Neural progenitor cell (in vitro differentiated cells): Measurements from ENCODE around the gene CCDC78. TPM values are rescaled to one million over a fixed set of nuclear protein-coding genes. Genes with fewer than 3 reads are reported as not detected.

ENCODE experiments used
- DNase-seq: peaks from one replicate; pipeline ENCODE4 v3.0.0-alpha.2; 2016; ENCODE audit warnings: low spot score
- H2AFZ ChIP-seq: fragments of 200-600 bp; sonication (generic); replicated peaks from 2 replicates; pipeline ENCODE4 v1.6.1; 2016; ENCODE audit warnings: antibody characterized with exemption
- H3F3A ChIP-seq: fragments of 200-600 bp; sonication (generic); 2 replicates; pipeline ENCODE4 v1.6.1; 2016; ENCODE audit warnings: antibody characterized with exemption, low read depth
- H3K27ac ChIP-seq: fragments of 200-600 bp; sonication (generic); 2 replicates; pipeline ENCODE4 v1.5.1; 2016; ENCODE audit warnings: mild to moderate bottlenecking
- H3K27me3 ChIP-seq: fragments of 200-600 bp; sonication (generic); 2 replicates; pipeline ENCODE4 v1.6.1; 2016; ENCODE audit warnings: mild to moderate bottlenecking, moderate library complexity
- H3K36me3 ChIP-seq: fragments of 200-600 bp; sonication (generic); 2 replicates; pipeline ENCODE4 v1.5.1; 2016
- H3K4me1 ChIP-seq: fragments of 200-600 bp; sonication (generic); 2 replicates; pipeline ENCODE4 v1.6.1; 2016; ENCODE audit warnings: mixed run types
- H3K4me2 ChIP-seq: fragments of 200-600 bp; sonication (generic); 2 replicates; pipeline ENCODE4 v1.6.1; 2016
- H3K4me3 ChIP-seq: fragments of 200-600 bp; sonication (generic); 2 replicates; pipeline ENCODE4 v1.5.1; 2016
- H3K79me2 ChIP-seq: fragments of 200-600 bp; sonication (generic); 2 replicates; pipeline ENCODE4 v1.6.1; 2016; ENCODE audit warnings: low read depth
- H3K9ac ChIP-seq: fragments of 200-600 bp; sonication (generic); 2 replicates; pipeline ENCODE4 v1.6.1; 2016
- H3K9me3 ChIP-seq: fragments of 200-600 bp; sonication (generic); 2 replicates; pipeline ENCODE4 v1.5.1; 2016; ENCODE audit warnings: low read depth
- H4K20me1 ChIP-seq: fragments of 200-600 bp; sonication (generic); 2 replicates; pipeline ENCODE4 v1.6.1; 2016; ENCODE audit warnings: low read depth
- H3K27ac Mint-ChIP-seq: 3 replicates; pipeline ENCODE4 v1.8.0; 2021; ENCODE audit warnings: mixed read lengths
- H3K27me3 Mint-ChIP-seq: 2 replicates; pipeline ENCODE4 v1.8.0; 2022; ENCODE audit warnings: low read depth, mild to moderate bottlenecking, inconsistent platforms, moderate library complexity, mixed read lengths; ENCODE audit not compliant: insufficient read depth
- H3K36me3 Mint-ChIP-seq: 3 replicates; pipeline ENCODE4 v1.8.0; 2021; ENCODE audit warnings: mixed read lengths
- H3K4me1 Mint-ChIP-seq: 3 replicates; pipeline ENCODE4 v1.8.0; 2021; ENCODE audit warnings: mixed read lengths
- H3K4me3 Mint-ChIP-seq: 3 replicates; pipeline ENCODE4 v1.8.0; 2021; ENCODE audit warnings: mild to moderate bottlenecking, moderate library complexity, mixed read lengths
- H3K9me3 Mint-ChIP-seq: 3 replicates; pipeline ENCODE4 v1.8.0; 2020; ENCODE audit warnings: mixed read lengths
- EZH2 ChIP-seq: fragments of 200-600 bp; sonication (generic); IDR thresholded peaks from 2 replicates; pipeline ENCODE4 v1.6.1; 2017; ENCODE audit warnings: antibody characterized with exemption, mild to moderate bottlenecking, moderate library complexity
- EZH2phosphoT487 ChIP-seq: fragments of 200-600 bp; sonication (generic); IDR thresholded peaks from 2 replicates; pipeline ENCODE4 v1.6.1; 2017; ENCODE audit warnings: antibody characterized with exemption
- total RNA-seq: library from RNA; depleted of rRNA; stranded (reverse); fragments of >200 nt; gene quantifications from 2 replicates; pipeline ENCODE4 v1.2.3, GENCODE V29; 2015; ENCODE audit warnings: low replicate concordance
- TF ChIP-seq, protein P1 (sequence below): fragments of 200-600 bp; sonication (generic); IDR thresholded peaks from 2 replicates; pipeline ENCODE4 v1.5.1; 2017; ENCODE audit warnings: antibody characterized with exemption, mild to moderate bottlenecking

Gene CCDC78
- total RNA-seq, 1 donor from 2014 or later, result 0.67 TPM

- Mint-ChIP-seq H3K27ac (no peak overlapping the region), H3K27me3 (peaks cover 6% of the 10 kb centered on the region), H3K9me3 (no peaks in the 10 kb centered on the region), H3K36me3 (no peaks in the 10 kb centered on the region), H3K4me1 (peaks cover 4% of the 10 kb centered on the region), H3K4me3 (no peak overlapping the region)
- Histone ChIP-seq H3K27me3 (no peaks in the 10 kb centered on the region), H2AFZ (no peak overlapping the region), H3K4me2 (no peak overlapping the region), H3K79me2 (no peaks in the 10 kb centered on the region), H3K9me3 (no peaks in the 10 kb centered on the region), H3K4me3 (no peak overlapping the region), H4K20me1 (no peaks in the 10 kb centered on the region), H3F3A (no peaks in the 10 kb centered on the region), H3K27ac (no peak overlapping the region), H3K4me1 (peaks cover 3% of the 10 kb centered on the region), H3K36me3 (no peaks in the 10 kb centered on the region), H3K9ac (no peak overlapping the region)
- TF ChIP-seq, protein P1, sequence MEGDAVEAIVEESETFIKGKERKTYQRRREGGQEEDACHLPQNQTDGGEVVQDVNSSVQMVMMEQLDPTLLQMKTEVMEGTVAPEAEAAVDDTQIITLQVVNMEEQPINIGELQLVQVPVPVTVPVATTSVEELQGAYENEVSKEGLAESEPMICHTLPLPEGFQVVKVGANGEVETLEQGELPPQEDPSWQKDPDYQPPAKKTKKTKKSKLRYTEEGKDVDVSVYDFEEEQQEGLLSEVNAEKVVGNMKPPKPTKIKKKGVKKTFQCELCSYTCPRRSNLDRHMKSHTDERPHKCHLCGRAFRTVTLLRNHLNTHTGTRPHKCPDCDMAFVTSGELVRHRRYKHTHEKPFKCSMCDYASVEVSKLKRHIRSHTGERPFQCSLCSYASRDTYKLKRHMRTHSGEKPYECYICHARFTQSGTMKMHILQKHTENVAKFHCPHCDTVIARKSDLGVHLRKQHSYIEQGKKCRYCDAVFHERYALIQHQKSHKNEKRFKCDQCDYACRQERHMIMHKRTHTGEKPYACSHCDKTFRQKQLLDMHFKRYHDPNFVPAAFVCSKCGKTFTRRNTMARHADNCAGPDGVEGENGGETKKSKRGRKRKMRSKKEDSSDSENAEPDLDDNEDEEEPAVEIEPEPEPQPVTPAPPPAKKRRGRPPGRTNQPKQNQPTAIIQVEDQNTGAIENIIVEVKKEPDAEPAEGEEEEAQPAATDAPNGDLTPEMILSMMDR, result no peak
- TF ChIP-seq EZH2, result no peak
- no peak for TF ChIP-seq EZH2phosphoT487
- no peak for DNase-seq
Measured at GRCh38 chr16:766820-767640, 40.8 kb upstream of the CCDC78 start.

DNA sequence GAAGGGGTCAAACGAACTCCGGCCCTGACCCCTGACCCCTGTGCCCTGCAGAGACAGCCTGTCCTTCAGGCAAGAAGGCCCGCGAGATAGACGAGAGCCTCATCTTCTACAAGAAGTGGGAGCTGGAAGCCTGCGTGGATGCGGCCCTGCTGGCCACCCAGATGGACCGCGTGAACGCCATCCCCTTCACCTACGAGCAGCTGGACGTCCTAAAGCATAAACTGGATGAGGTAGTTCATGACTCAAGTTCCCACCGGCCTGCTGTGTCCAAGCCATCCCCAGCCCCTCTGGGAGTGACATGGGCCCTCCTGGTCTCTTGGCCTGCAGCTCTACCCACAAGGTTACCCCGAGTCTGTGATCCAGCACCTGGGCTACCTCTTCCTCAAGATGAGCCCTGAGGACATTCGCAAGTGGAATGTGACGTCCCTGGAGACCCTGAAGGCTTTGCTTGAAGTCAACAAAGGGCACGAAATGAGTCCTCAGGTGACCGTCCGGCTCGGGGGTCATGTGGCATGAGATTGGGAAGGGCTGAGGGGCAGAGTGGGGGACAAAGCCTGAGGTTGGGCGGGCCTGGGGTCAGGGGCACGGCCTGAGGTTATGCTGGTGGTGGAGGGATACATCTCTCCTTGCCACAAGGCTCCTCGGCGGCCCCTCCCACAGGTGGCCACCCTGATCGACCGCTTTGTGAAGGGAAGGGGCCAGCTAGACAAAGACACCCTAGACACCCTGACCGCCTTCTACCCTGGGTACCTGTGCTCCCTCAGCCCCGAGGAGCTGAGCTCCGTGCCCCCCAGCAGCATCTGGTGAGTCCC, 40.0 kb upstream of the CCDC78 start:
- no peak for TF ChIP-seq EZH2phosphoT487
- TF ChIP-seq EZH2, result no peak
- TF ChIP-seq, protein P1, result no peak
- Mint-ChIP-seq H3K36me3 (no peaks in the 10 kb centered on the region), H3K9me3 (no peaks in the 10 kb centered on the region), H3K4me1 (peaks cover 4% of the 10 kb centered on the region), H3K4me3 (peak overlapping the region; percentile 18), H3K27me3 (peaks cover 6% of the 10 kb centered on the region), H3K27ac (no peak overlapping the region)
- Histone ChIP-seq H3K4me1 (peaks cover 6% of the 10 kb centered on the region), H3K9me3 (no peaks in the 10 kb centered on the region), H3K4me2 (no peak overlapping the region), H3K27me3 (no peaks in the 10 kb centered on the region), H3K4me3 (no peak overlapping the region), H2AFZ (no peak overlapping the region), H3K27ac (no peak overlapping the region), H4K20me1 (no peaks in the 10 kb centered on the region), H3K36me3 (no peaks in the 10 kb centered on the region), H3F3A (no peaks in the 10 kb centered on the region), H3K9ac (no peak overlapping the region), H3K79me2 (no peaks in the 10 kb centered on the region)
- no peak for DNase-seq

GRCh38 chr16:765488-765865, 39.2 kb upstream of the CCDC78 start:
- no peaks in the 10 kb centered on the region for H3K9me3 Mint-ChIP-seq
- no peaks in the 10 kb centered on the region for H3K36me3 Mint-ChIP-seq
- Histone ChIP-seq H3K4me3 (no peak overlapping the region), H3K79me2 (no peaks in the 10 kb centered on the region), H3K4me1 (peaks cover 6% of the 10 kb centered on the region), H3K9me3 (no peaks in the 10 kb centered on the region), H4K20me1 (no peaks in the 10 kb centered on the region), H3K9ac (no peak overlapping the region), H3K27me3 (no peaks in the 10 kb centered on the region), H3K4me2 (no peak overlapping the region), H3K27ac (no peak overlapping the region), H3K36me3 (no peaks in the 10 kb centered on the region), H3F3A (no peaks in the 10 kb centered on the region), H2AFZ (no peak overlapping the region)
- H3K27me3 Mint-ChIP-seq, result peaks cover 2% of the 10 kb centered on the region
- no peak for DNase-seq
- no peak overlapping the region for H3K27ac Mint-ChIP-seq
- peaks cover 4% of the 10 kb centered on the region for H3K4me1 Mint-ChIP-seq
- TF ChIP-seq EZH2phosphoT487 (no peak), EZH2 (no peak)
- TF ChIP-seq, protein P1, result no peak
- no peak overlapping the region for H3K4me3 Mint-ChIP-seq
